Progenitor cell of endocrine pancreas (in vitro differentiated cells): ENCODE results near the gene UST. TPM values are rescaled to one million over a fixed set of nuclear protein-coding genes. Genes with fewer than 3 reads are reported as not detected.
A peak's percentile ranks its signal among the peaks of the same experiment; 100 is the strongest.
"Not testable (repeated sequence)": the region's sequence is repeated elsewhere in the genome, so short reads cannot be mapped to it uniquely, and the experiment has no call there.

Experiments
- DNase-seq: peaks from one replicate; pipeline ENCODE4 v3.0.0; 2021; ENCODE audit warnings: low spot score; ENCODE audit not compliant: unreplicated experiment
- H3K27ac Mint-ChIP-seq: 2 replicates; pipeline ENCODE4 v1.8.0; 2021; ENCODE audit warnings: mild to moderate bottlenecking, moderate library complexity, mixed read lengths
- H3K27me3 Mint-ChIP-seq: 2 replicates; pipeline ENCODE4 v1.8.0; 2021; ENCODE audit warnings: mixed read lengths
- H3K36me3 Mint-ChIP-seq: 2 replicates; pipeline ENCODE4 v1.8.0; 2022; ENCODE audit warnings: mixed read lengths; ENCODE audit not compliant: insufficient read depth
- H3K4me1 Mint-ChIP-seq: 2 replicates; pipeline ENCODE4 v1.8.0; 2021; ENCODE audit warnings: low read depth, mixed read lengths
- H3K4me3 Mint-ChIP-seq: 2 replicates; pipeline ENCODE4 v1.8.0; 2021; ENCODE audit warnings: low read depth, mild to moderate bottlenecking, moderate library complexity, mixed read lengths
- H3K9me3 Mint-ChIP-seq: 2 replicates; pipeline ENCODE4 v1.8.0; 2021; ENCODE audit warnings: low read depth, mixed read lengths
- CTCF ChIP-seq: fragments of 200-600 bp; sonication (generic); IDR thresholded peaks from one replicate; pipeline ENCODE4 v1.5.0; 2021; ENCODE audit warnings: antibody characterized with exemption, mild to moderate bottlenecking; ENCODE audit not compliant: unreplicated experiment
- total RNA-seq: library from RNA; stranded (reverse); gene quantifications from 2 replicates; pipeline ENCODE4 v1.2.1, GENCODE V29; 2021

Gene UST
- total RNA-seq, 1 donor from 2014 or later, result 2.9 TPM

- peaks cover 4% of the 10 kb centered on the region for H3K9me3 Mint-ChIP-seq
- H3K36me3 Mint-ChIP-seq, result peaks cover 3% of the 10 kb centered on the region
- H3K4me1 Mint-ChIP-seq, result peaks cover 9% of the 10 kb centered on the region
- no peak overlapping the region for H3K27ac Mint-ChIP-seq
- TF ChIP-seq CTCF, result no peak
- H3K27me3 Mint-ChIP-seq, result peaks cover 6% of the 10 kb centered on the region
- no peak for DNase-seq
- no peak overlapping the region for H3K4me3 Mint-ChIP-seq
Measured at GRCh38 chr6:148855744-148856143, 108.9 kb downstream of the UST start.

GRCh38 chr6:148857798-148858390 lies 111.1 kb downstream of the UST start:
- Mint-ChIP-seq H3K4me3 (no peak overlapping the region), H3K27ac (no peak overlapping the region), H3K27me3 (peaks cover 6% of the 10 kb centered on the region), H3K4me1 (peaks cover 7% of the 10 kb centered on the region), H3K36me3 (peaks cover 3% of the 10 kb centered on the region), H3K9me3 (peaks cover 15% of the 10 kb centered on the region)
- TF ChIP-seq CTCF, result no peak
- DNase-seq, result no peak

GRCh38 chr6:148864132-148864531 lies 117.3 kb downstream of the UST start:
- H3K9me3 Mint-ChIP-seq, result peaks cover 23% of the 10 kb centered on the region
- peak; percentile 16 for DNase-seq
- not testable (repeated sequence) for H3K4me1 Mint-ChIP-seq, H3K27me3 Mint-ChIP-seq, H3K36me3 Mint-ChIP-seq, H3K27ac Mint-ChIP-seq
- H3K4me3 Mint-ChIP-seq, result peak overlapping the region; percentile 45

- no peak overlapping the region for H3K4me3 Mint-ChIP-seq
- peaks cover 3% of the 10 kb centered on the region for H3K4me1 Mint-ChIP-seq
- H3K36me3 Mint-ChIP-seq, result peaks cover 2% of the 10 kb centered on the region
- no peak for TF ChIP-seq CTCF
- DNase-seq, result no peak
- H3K9me3 Mint-ChIP-seq, result peaks cover 22% of the 10 kb centered on the region
- H3K27ac Mint-ChIP-seq, result no peak overlapping the region
- H3K27me3 Mint-ChIP-seq, result no peaks in the 10 kb centered on the region
Measured at GRCh38 chr6:148864941-148865340, 118.1 kb downstream of the UST start.

DNA sequence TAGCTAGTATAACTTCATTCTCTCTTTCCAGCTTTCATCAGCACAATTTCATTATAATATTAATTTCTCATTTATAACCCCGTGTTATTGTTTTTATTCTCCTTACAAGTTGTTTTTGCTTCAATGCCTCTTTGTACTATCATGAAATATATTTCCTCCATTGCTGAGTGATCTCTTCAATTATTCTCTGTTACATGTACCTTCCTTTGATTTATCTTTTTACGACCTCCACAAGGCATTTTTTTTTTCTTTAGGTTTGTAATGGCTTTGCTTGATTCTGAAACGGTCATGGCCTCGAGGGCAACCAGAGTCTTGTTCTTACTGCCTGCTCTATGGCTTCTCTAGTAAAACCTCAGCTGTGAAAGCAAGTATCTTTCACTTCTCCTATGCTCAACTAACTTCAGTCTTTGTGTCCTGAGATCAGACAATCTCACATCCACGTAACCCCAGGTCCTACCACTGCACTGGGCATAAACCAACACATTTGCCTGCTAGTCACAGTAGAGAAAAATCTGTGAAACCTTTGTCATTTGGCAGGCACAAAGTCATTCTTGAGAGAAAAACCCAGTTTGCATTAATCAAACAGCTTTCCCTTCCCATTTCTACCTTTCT lies 119.9 kb downstream of the UST start:
- DNase-seq, result no peak
- Mint-ChIP-seq H3K36me3 (peaks cover 2% of the 10 kb centered on the region), H3K4me1 (peaks cover 3% of the 10 kb centered on the region), H3K9me3 (peaks cover 10% of the 10 kb centered on the region), H3K27ac (no peak overlapping the region), H3K4me3 (no peak overlapping the region), H3K27me3 (no peaks in the 10 kb centered on the region)
- TF ChIP-seq CTCF, result no peak

DNA sequence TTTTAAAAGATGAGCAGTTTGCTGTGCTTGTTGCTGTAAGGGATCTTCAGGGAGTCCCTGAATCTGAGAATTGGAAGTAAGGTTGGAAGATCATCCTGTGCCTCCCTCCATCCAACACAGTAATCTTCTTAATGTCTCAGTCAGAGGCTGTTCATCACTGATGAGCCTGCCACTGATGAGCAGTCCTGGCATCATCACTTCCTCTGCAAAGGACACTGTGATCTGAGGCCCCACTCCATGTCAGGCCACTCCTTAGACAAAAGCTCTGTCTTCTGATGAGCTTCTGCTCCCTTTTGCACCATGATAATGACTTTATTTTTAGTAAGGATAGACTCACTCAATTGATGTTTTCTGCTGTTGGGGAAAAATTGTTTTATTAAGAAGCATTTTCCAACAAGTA lies 121.0 kb downstream of the UST start:
- no peak overlapping the region for H3K4me3 Mint-ChIP-seq
- peaks cover 2% of the 10 kb centered on the region for H3K36me3 Mint-ChIP-seq
- H3K27ac Mint-ChIP-seq, result no peak overlapping the region
- H3K27me3 Mint-ChIP-seq, result peaks cover 7% of the 10 kb centered on the region
- peaks cover 8% of the 10 kb centered on the region for H3K9me3 Mint-ChIP-seq
- DNase-seq, result no peak
- TF ChIP-seq CTCF, result no peak
- H3K4me1 Mint-ChIP-seq, result peaks cover 3% of the 10 kb centered on the region
